Uterus (tissue), 4 donors: ENCODE data around the gene UPB1. TPM values are rescaled to one million over a fixed set of nuclear protein-coding genes. Genes with fewer than 3 reads are reported as not detected.

Source experiments
- DNase-seq, 2 donors: peaks; one replicate each; pipeline ENCODE4 v3.0.0-alpha.2; 2019 to 2020
- H3K27ac ChIP-seq, 2 donors: fragments of 200-600 bp; sonication (generic); 1 replicate in 1 of 2; 2 replicates in 1 of 2; pipeline ENCODE4 v1.5.1; 2016 to 2018
- H3K27me3 ChIP-seq, 2 donors: fragments of 200-600 bp; sonication (generic); one replicate each; pipeline ENCODE4 v1.5.1; 2018 to 2019; ENCODE audit warnings: control low read depth in 1 of 2
- H3K36me3 ChIP-seq, 2 donors: fragments of 200-600 bp; sonication (generic); one replicate each; pipeline ENCODE4 v1.5.1; 2019; ENCODE audit warnings: control low read depth in 1 of 2
- H3K4me1 ChIP-seq, 2 donors: fragments of 200-600 bp; sonication (generic); one replicate each; pipeline ENCODE4 v1.5.1; 2018 to 2019; ENCODE audit warnings: control low read depth in 1 of 2
- H3K4me3 ChIP-seq, 2 donors: fragments of 200-600 bp; sonication (generic); 1 replicate in 1 of 2; 2 replicates in 1 of 2; pipeline ENCODE4 v1.5.1; 2018 to 2019; ENCODE audit warnings: mild to moderate bottlenecking in 1 of 2
- H3K9me3 ChIP-seq, 2 donors: fragments of 200-600 bp; sonication (generic); one replicate each; pipeline ENCODE4 v1.5.1; 2019; ENCODE audit warnings: control low read depth in 1 of 2
- CTCF ChIP-seq, 4 experiments: fragments of 200-600 bp in 2 of 4; fragments of 450-650 bp in 2 of 4; sonication (generic) in 2 of 4; IDR thresholded peaks; one replicate each; pipeline ENCODE4 v1.5.1; 2016 to 2019; ENCODE audit warnings: antibody characterized with exemption in 4 of 4, mild to moderate bottlenecking in 2 of 4, moderate library complexity in 1 of 4
- POLR2A ChIP-seq, 2 donors: fragments of 450-650 bp; IDR thresholded peaks; one replicate each; pipeline ENCODE4 v1.6.1; 2016; ENCODE audit warnings: antibody characterized with exemption in 2 of 2, mild to moderate bottlenecking in 1 of 2, moderate library complexity in 1 of 2
- intact Hi-C: fragments of 100-400 bp; cut with DNase I; formaldehyde crosslinking; loops from one replicate; pipeline ENCODE4 v1.15.1; 2023; ENCODE audit warnings: low total_unique reads
- total RNA-seq, 4 donors: library from RNA; depleted of rRNA in 3 of 4; stranded (reverse); fragments of >200 nt in 3 of 4; gene quantifications; one replicate each; pipeline versions ENCODE4 v1.1.0 to v1.2.4, GENCODE V29; 2014 to 2023
- donor health status: DM: yes; HTN: yes; CAD: no.

The UPB1 gene
- total RNA-seq, 4 donors from 2014 or later: 0.83 to 2.7 TPM; not detected in 2

GRCh38 chr22:24563246-24563645 lies 68.1 kb downstream of the UPB1 start:
- Histone ChIP-seq H3K27ac (no peak overlapping the region), H3K4me3 (no peak overlapping the region), H3K4me1 (peaks cover 0 to 9% of the 10 kb centered on the region in 2 donors), H3K36me3 (no peaks in the 10 kb centered on the region), H3K27me3 (no peaks in the 10 kb centered on the region), H3K9me3 (no peaks in the 10 kb centered on the region)
- intact Hi-C loops: no loop called here
- no peak for TF ChIP-seq POLR2A (IDR thresholded peaks at IDR 0.05)
- no peak for DNase-seq

- Histone ChIP-seq H3K4me3 (no peak overlapping the region), H3K36me3 (no peaks in the 10 kb centered on the region), H3K4me1 (peaks cover 0 to 9% of the 10 kb centered on the region in 2 donors), H3K9me3 (no peaks in the 10 kb centered on the region), H3K27ac (peak overlapping the region in 1 of 2 donors; percentile 33), H3K27me3 (no peaks in the 10 kb centered on the region)
- DNase-seq: peak; percentile 56 to 57
- intact Hi-C loops: no loop called here
- no peak for TF ChIP-seq CTCF (IDR thresholded peaks at IDR 0.05)
- TF ChIP-seq POLR2A (IDR thresholded peaks at IDR 0.05): no peak
These were observed 69.4 kb downstream of the UPB1 start for GRCh38 chr22:24564376-24565058.

GRCh38 chr22:24565077-24565476 lies 69.9 kb downstream of the UPB1 start:
- H3K4me3 ChIP-seq: no peak overlapping the region
- no peaks in the 10 kb centered on the region for H3K9me3 ChIP-seq
- intact Hi-C loops: no loop called here
- TF ChIP-seq CTCF (IDR thresholded peaks at IDR 0.05) (no peak), POLR2A (IDR thresholded peaks at IDR 0.05) (no peak)
- no peaks in the 10 kb centered on the region for H3K27me3 ChIP-seq
- DNase-seq: no peak
- H3K36me3 ChIP-seq: no peaks in the 10 kb centered on the region
- H3K27ac ChIP-seq: no peak overlapping the region
- peaks cover 0 to 9% of the 10 kb centered on the region in 2 donors for H3K4me1 ChIP-seq

- no peak overlapping the region for H3K4me3 ChIP-seq
- peaks cover 0 to 9% of the 10 kb centered on the region in 2 donors for H3K4me1 ChIP-seq
- no peaks in the 10 kb centered on the region for H3K9me3 ChIP-seq
- intact Hi-C loops: no loop called here
- no peak for DNase-seq
- TF ChIP-seq CTCF (IDR thresholded peaks at IDR 0.05) (no peak), POLR2A (IDR thresholded peaks at IDR 0.05) (no peak)
- H3K36me3 ChIP-seq: no peaks in the 10 kb centered on the region
- no peak overlapping the region for H3K27ac ChIP-seq
- H3K27me3 ChIP-seq: no peaks in the 10 kb centered on the region
These were observed 71.9 kb downstream of the UPB1 start for GRCh38 chr22:24566899-24567511.

GRCh38 chr22:24567668-24568067 lies 72.5 kb downstream of the UPB1 start:
- Histone ChIP-seq H3K4me1 (peaks cover 0 to 9% of the 10 kb centered on the region in 2 donors), H3K36me3 (no peaks in the 10 kb centered on the region), H3K9me3 (no peaks in the 10 kb centered on the region), H3K4me3 (no peak overlapping the region), H3K27ac (no peak overlapping the region), H3K27me3 (no peaks in the 10 kb centered on the region)
- DNase-seq: no peak
- intact Hi-C loops: no loop called here
- TF ChIP-seq POLR2A (IDR thresholded peaks at IDR 0.05) (no peak), CTCF (IDR thresholded peaks at IDR 0.05) (no peak)
